K562 (cell line): Measurements from ENCODE around the gene ADCY4. TPM values are rescaled to one million over a fixed set of nuclear protein-coding genes. Genes with fewer than 3 reads are reported as not detected.

ENCODE experiments used
- DIDO1 ChIP-seq: fragments of 450-650 bp; IDR thresholded peaks from 2 replicates; pipeline ENCODE4 v1.6.1; 2016; ENCODE audit warnings: low read depth, missing biosample characterization, missing genetic modification characterization
- ETV6 ChIP-seq, 3 experiments: fragments of 150-350 bp in 1 of 3; sonication (generic) in 1 of 3; formaldehyde crosslinking in 1 of 3; IDR thresholded peaks; 2 replicates each; pipeline versions ENCODE4 v1.6.1 to v1.8.0; 2014 to 2022; ENCODE audit warnings: borderline replicate concordance in 2 of 3, low read depth in 2 of 3, antibody characterized with exemption in 1 of 3, low read length in 1 of 3, mild to moderate bottlenecking in 1 of 3, missing genetic modification reagents in 1 of 3
- FIP1L1 ChIP-seq: fragments of 200-400 bp; formaldehyde crosslinking; IDR thresholded peaks from 2 replicates; pipeline ENCODE4 v1.6.1; 2018; ENCODE audit warnings: mild to moderate bottlenecking, low read depth, low read length; ENCODE audit not compliant: poor library complexity, severe bottlenecking
- FOS ChIP-seq: IDR thresholded peaks from 3 replicates; pipeline ENCODE4 v1.6.1; 2011; ENCODE audit not compliant: insufficient read length; ENCODE audit errors: extremely low read depth
- HOMEZ ChIP-seq: fragments of 250-450 bp; sonication (Bioruptor Pico); IDR thresholded peaks from 2 replicates; pipeline ENCODE4 v1.4.0; 2020; ENCODE audit warnings: mild to moderate bottlenecking, moderate library complexity
- LCOR ChIP-seq: sonication (generic); formaldehyde crosslinking; IDR thresholded peaks from 2 replicates; pipeline ENCODE4 v1.8.0; 2022; ENCODE audit warnings: mild to moderate bottlenecking, missing genetic modification reagents
- POLR2AphosphoS2 ChIP-seq: IDR thresholded peaks from 2 replicates; pipeline ENCODE4 v1.6.1; 2012; ENCODE audit warnings: low read length, improper control_type of control experiment
- POLR2G ChIP-seq: fragments of 200-400 bp; formaldehyde crosslinking; IDR thresholded peaks from 2 replicates; pipeline ENCODE4 v1.6.1; 2017; ENCODE audit warnings: low read depth, mild to moderate bottlenecking, antibody characterized with exemption, low read length, moderate library complexity
- TARDBP ChIP-seq: fragments of 450-650 bp; IDR thresholded peaks from 2 replicates; pipeline ENCODE4 v1.6.1; 2016
- THAP12 ChIP-seq: fragments of 250-450 bp; sonication (Bioruptor Pico); IDR thresholded peaks from 2 replicates; pipeline ENCODE4 v1.9.0; 2021; ENCODE audit warnings: mild to moderate bottlenecking, inconsistent platforms
- XRCC5 ChIP-seq: fragments of 200-400 bp; formaldehyde crosslinking; IDR thresholded peaks from 2 replicates; pipeline ENCODE4 v1.6.1; 2017; ENCODE audit warnings: low read depth, mild to moderate bottlenecking, low read length
- ZBED1 ChIP-seq: IDR thresholded peaks from 2 replicates; pipeline ENCODE4 v1.6.1; 2014
- ZNF785 ChIP-seq: fragments of 250-450 bp; sonication (Bioruptor Pico); IDR thresholded peaks from 2 replicates; pipeline ENCODE4 v1.4.0; 2020; ENCODE audit warnings: mild to moderate bottlenecking
- polyA plus RNA-seq, 8 experiments: library from polyadenylated mRNA; depleted of rRNA in 4 of 8; stranded (reverse) in 5 of 8; unstranded in 3 of 8; fragments of >200 nt; fragmentation: Nextera tagmentation in 2 of 8; fragmentation: Illumina TruSeq in 1 of 8; extraction: Ambion mirVana in 2 of 8; extraction: Trizol in 1 of 8; gene quantifications; 2 replicates each; pipeline versions ENCODE4 v1.2.1 to v1.2.3, GENCODE V29; 2011 to 2014; ENCODE audit warnings: inconsistent platforms in 1 of 8, missing spikeins in 1 of 8
- total RNA-seq, 7 experiments: library from RNA; depleted of rRNA in 6 of 7; stranded (reverse); fragments of >200 nt in 6 of 7; fragmentation: Illumina TruSeq in 2 of 7; extraction: Trizol in 2 of 7; gene quantifications; 2 replicates each; pipeline versions ENCODE4 v1.2.1 to v1.2.3, GENCODE V29; 2011 to 2021; ENCODE audit warnings: low replicate concordance in 1 of 7
- TF ChIP-seq, protein P1 (sequence below): fragments of 250-450 bp; sonication (Bioruptor Pico); IDR thresholded peaks from 2 replicates; pipeline ENCODE4 v1.8.0; 2021; ENCODE audit warnings: mild to moderate bottlenecking, moderate library complexity
- TF ChIP-seq, protein P2 (sequence below): sonication (generic); formaldehyde crosslinking; IDR thresholded peaks from 2 replicates; pipeline ENCODE4 v1.9.0; 2022; ENCODE audit warnings: mild to moderate bottlenecking, missing genetic modification reagents
- TF ChIP-seq, protein P3 (sequence below): fragments of 250-450 bp; sonication (Bioruptor Pico); IDR thresholded peaks from 2 replicates; pipeline ENCODE4 v1.5.0; 2020; ENCODE audit warnings: mild to moderate bottlenecking
- TF ChIP-seq, protein P4 (sequence below): fragments of 450-650 bp; formaldehyde crosslinking; IDR thresholded peaks from 2 replicates; pipeline ENCODE4 v1.4.0; 2022; ENCODE audit warnings: missing genetic modification characterization

ADCY4 gene
- total and polyA plus RNA-seq, 9 of the 15 experiments (the other 6 are each of a cell fraction or from before 2014, with no cell fraction given): 0.04 to 0.31 (median 0.15) TPM; not detected in 2

- TF ChIP-seq HOMEZ (CRISPR knock-in tag) (no peak), ZBED1 (no peak), FIP1L1 (peak; percentile 78), ETV6 (IDR thresholded peaks at IDR 0.05; ENCODE audit: borderline replicate concordance in 1 of 2, low read depth in 2 of 2, low read length in 1 of 2) (no peak), ETV6 (CRISPR knock-in tag; IDR thresholded peaks at IDR 0.05; ENCODE audit: borderline replicate concordance) (no peak), TARDBP (peak; percentile 45; the same call in 1 of the 2 replicates), DIDO1 (tag) (no peak), XRCC5 (no peak), THAP12 (CRISPR knock-in tag) (peak; percentile 99), FOS (no peak), POLR2G (peak; percentile 94), POLR2AphosphoS2 (no peak), ZNF785 (CRISPR knock-in tag) (no peak), LCOR (CRISPR knock-in tag) (no peak)
- TF ChIP-seq, protein P1, sequence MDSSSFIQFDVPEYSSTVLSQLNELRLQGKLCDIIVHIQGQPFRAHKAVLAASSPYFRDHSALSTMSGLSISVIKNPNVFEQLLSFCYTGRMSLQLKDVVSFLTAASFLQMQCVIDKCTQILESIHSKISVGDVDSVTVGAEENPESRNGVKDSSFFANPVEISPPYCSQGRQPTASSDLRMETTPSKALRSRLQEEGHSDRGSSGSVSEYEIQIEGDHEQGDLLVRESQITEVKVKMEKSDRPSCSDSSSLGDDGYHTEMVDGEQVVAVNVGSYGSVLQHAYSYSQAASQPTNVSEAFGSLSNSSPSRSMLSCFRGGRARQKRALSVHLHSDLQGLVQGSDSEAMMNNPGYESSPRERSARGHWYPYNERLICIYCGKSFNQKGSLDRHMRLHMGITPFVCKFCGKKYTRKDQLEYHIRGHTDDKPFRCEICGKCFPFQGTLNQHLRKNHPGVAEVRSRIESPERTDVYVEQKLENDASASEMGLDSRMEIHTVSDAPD (CRISPR knock-in tag): no peak
- TF ChIP-seq, protein P2, sequence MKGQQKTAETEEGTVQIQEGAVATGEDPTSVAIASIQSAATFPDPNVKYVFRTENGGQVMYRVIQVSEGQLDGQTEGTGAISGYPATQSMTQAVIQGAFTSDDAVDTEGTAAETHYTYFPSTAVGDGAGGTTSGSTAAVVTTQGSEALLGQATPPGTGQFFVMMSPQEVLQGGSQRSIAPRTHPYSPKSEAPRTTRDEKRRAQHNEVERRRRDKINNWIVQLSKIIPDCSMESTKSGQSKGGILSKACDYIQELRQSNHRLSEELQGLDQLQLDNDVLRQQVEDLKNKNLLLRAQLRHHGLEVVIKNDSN (CRISPR knock-in tag): no peak
- TF ChIP-seq, protein P3, sequence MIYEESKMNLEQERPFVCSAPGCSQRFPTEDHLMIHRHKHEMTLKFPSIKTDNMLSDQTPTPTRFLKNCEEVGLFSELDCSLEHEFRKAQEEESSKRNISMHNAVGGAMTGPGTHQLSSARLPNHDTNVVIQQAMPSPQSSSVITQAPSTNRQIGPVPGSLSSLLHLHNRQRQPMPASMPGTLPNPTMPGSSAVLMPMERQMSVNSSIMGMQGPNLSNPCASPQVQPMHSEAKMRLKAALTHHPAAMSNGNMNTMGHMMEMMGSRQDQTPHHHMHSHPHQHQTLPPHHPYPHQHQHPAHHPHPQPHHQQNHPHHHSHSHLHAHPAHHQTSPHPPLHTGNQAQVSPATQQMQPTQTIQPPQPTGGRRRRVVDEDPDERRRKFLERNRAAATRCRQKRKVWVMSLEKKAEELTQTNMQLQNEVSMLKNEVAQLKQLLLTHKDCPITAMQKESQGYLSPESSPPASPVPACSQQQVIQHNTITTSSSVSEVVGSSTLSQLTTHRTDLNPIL (CRISPR knock-in tag): no peak
- TF ChIP-seq, protein P4, sequence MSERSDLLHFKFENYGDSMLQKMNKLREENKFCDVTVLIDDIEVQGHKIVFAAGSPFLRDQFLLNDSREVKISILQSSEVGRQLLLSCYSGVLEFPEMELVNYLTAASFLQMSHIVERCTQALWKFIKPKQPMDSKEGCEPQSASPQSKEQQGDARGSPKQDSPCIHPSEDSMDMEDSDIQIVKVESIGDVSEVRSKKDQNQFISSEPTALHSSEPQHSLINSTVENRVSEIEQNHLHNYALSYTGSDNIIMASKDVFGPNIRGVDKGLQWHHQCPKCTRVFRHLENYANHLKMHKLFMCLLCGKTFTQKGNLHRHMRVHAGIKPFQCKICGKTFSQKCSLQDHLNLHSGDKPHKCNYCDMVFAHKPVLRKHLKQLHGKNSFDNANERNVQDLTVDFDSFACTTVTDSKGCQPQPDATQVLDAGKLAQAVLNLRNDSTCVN: no peak
Observed at GRCh38 chr14:24271134-24271833, 63.6 kb downstream of the ADCY4 start, which contains the start of gene RABGGTA (continued).
